ENCODE measurements around the gene BCL11B. TPM values are rescaled to one million over a fixed set of nuclear protein-coding genes. Genes with fewer than 3 reads are reported as not detected.

BCL11B gene
- 2.4 and 3.2 TPM in 2 replicates for total RNA-seq (2014; rRNA removed; shearing (Covaris generic))

GRCh38 chr14:99271951-99272631, at the start of gene BCL11B:
TSS of gene BCL11B (minus strand) at chr14:99272197. CDS start at chr14:99271218, 979 bp downstream.
- peak; percentile 85 for DNase-seq (ENCODE audit: low spot score)

- DNase-seq (ENCODE audit: low spot score): no peak
Measured at GRCh38 chr14:99321236-99321925, 49.4 kb upstream of the BCL11B start.

DNA sequence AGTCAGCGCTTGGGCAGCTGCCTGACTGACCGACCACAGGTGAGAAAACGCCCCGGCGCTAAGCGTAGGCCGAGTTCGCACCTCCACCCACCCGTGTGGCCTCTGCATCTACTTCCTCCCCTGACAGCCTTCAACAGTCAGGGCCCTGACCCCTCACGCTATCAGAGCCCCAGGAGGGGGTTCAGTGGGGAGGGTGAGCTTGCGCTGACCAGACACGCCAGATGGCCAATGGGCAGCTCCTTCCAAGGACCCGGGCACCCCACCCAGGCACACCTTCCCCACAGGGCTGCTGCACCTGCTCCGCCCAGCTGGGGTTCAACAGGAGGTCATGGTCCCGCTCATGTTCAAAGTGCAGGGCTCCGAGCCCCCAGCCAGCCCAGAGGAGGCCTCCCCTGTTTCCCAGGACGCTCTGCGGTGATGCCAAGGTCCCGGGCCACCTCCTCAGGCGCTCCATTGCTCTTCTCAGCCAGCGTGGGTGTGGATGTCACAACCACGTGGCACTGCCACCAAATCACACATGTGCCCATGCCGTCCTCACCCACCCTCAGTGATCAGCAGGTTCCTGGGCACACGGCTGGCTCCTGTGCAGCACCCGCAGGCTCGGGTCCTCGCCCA, 48.7 kb upstream of the BCL11B start:
- peak; percentile 29 for DNase-seq (ENCODE audit: low spot score)

DNA sequence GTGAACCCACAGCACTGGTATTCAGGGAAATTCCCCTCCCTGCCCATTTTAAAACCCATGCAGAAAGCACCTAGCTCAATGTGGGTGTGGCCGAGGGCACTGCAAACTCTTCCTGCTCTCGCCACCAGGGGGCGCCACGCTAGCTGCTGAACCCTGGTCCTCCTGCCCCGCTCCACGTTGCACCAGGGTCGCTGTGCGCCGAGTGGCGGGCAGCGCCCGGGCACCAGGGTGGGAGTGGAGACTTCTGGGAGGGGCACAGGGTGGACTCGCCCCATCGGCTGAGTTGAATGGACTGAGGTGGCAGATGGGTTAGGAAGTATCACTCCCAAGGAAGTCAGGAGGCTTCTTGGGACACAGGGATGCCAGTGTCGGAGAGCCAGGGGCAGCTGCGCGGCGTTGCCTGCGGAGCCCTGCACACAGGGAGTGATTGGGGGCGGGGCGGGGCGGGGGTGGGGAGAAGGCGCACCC, 48.1 kb upstream of the BCL11B start:
- peak; percentile 65 for DNase-seq (ENCODE audit: low spot score)

DNA sequence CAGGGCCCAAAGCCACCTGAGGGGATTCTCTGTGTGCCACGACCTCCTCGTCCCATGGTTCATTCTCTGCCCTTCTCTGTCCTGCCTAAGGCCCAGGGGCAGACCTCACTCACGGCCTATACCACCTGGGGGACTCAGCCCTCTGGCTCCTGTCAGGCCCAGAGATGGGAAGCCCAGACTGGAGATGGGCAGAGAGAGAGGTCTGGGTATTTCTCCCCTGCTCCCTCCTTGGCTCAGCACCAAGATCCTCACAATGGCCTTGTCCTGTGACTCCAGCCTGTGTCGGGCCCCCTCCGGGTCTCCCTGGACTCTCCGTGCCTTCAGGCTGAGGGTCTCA, 46.9 kb upstream of the BCL11B start:
- no peak for DNase-seq (ENCODE audit: low spot score)

GRCh38 chr14:99318091-99318958, 46.3 kb upstream of the BCL11B start:
- DNase-seq (ENCODE audit: low spot score): peak; percentile 45

GRCh38 chr14:99317231-99318090, 45.5 kb upstream of the BCL11B start:
- peak; percentile 8 for DNase-seq (ENCODE audit: low spot score)

- DNase-seq (ENCODE audit: low spot score): peak; percentile 75
Measured at GRCh38 chr14:99316281-99317163, 44.5 kb upstream of the BCL11B start.

DNA sequence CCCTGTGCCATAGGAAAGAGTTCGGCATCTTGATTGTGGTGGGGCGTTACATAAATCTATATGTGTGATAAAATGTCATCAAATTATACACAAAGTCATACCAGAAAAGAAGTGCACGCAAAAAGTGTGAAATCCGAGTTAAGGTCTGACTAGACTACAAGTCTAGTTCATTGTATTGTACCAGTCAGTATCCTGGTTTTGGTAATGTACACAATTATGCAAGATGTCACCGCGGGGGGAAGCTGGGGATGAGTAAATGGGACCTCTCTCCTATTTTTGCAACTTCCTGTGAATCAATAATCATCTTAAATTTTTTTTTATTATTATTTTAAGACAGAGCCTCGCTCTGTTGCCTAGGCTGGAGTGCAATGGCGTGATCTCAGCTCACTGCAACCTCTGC, 43.2 kb upstream of the BCL11B start:
- DNase-seq (ENCODE audit: low spot score): no peak

DNA sequence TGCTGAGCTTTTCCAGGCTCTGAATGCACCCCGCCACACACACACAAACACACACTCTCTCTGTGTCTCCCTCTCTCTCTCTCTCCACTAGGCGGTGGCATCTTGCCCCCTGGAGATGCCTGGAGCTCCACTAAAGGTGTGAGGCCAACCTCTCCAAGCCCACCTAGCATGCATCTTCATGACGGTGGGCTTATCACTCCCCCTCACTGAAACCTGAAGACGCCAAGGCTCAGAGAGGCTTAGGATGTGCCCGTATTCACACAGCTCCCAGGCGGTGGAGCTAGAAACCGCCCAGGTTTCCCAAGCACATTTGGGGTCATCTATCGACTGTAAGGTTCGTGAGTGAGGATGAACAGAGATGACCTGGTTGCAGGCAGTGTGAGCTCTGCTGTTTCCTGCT, 42.6 kb upstream of the BCL11B start:
- no peak for DNase-seq (ENCODE audit: low spot score)

DNA sequence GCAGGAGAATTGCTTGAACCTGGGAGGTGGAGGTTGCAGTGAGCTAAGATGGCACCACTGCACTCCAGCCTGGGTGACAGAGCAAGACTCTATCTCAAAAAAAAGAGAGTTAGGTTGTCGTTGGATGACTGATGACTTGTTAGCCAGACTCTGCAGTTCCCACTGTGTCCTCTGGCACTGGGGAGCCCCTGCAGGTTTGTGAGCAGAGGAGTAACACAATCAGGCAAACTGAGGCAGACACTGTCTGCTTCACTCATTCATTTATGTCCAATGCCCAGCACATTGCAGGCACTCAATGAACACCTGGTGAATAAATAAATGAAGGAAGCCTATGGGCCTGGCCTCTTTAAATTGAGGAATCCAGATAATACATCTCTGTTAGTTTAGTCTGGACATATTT, 41.2 kb upstream of the BCL11B start:
- no peak for DNase-seq (ENCODE audit: low spot score)

DNA sequence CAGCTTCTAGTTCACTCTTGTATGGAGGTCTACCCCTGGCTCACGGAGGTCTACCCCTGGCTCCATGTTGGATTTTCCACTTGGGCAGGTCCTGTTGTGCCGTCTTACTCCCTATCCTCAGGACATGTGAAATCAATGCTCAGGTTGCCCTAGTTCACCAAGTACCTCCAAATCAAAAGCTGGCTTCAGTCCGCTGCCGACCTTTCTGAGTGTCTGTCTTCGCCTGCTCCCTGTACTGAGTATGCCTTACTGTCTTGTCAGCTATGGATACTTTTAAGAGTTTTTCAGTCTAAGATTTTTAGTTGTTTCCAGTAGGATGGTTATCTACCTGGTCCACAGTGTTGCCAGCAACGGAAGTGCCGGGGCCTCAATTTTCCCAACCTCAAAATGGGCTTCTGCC, 40.1 kb upstream of the BCL11B start:
- DNase-seq (ENCODE audit: low spot score): no peak

- no peak for DNase-seq (ENCODE audit: low spot score)
Measured at GRCh38 chr14:99309220-99309766, 37.3 kb upstream of the BCL11B start.

DNA sequence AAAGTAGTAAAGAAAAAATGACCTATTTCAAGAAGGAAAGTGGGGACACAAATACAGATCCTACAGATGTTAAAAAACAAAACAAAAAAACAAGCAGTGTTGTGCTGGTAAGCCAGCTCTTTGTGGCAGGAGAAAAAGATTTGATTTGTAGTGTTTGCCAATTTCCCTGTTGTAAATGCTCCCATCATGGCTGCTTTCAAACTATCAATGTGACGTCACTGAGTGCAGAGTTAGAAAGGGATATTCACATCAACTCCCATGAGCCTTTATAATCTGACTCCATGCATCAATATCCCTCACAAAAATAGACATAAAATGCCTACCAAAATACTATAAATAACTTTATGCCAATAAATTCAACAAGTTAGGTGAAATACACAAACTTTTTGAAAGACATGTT, 32.2 kb upstream of the BCL11B start:
- no peak for DNase-seq (ENCODE audit: low spot score)

- DNase-seq (ENCODE audit: low spot score): no peak
Measured at GRCh38 chr14:99300190-99300589, 28.2 kb upstream of the BCL11B start.

- no peak for DNase-seq (ENCODE audit: low spot score)
Measured at GRCh38 chr14:99296517-99296916, 24.5 kb upstream of the BCL11B start.

DNA sequence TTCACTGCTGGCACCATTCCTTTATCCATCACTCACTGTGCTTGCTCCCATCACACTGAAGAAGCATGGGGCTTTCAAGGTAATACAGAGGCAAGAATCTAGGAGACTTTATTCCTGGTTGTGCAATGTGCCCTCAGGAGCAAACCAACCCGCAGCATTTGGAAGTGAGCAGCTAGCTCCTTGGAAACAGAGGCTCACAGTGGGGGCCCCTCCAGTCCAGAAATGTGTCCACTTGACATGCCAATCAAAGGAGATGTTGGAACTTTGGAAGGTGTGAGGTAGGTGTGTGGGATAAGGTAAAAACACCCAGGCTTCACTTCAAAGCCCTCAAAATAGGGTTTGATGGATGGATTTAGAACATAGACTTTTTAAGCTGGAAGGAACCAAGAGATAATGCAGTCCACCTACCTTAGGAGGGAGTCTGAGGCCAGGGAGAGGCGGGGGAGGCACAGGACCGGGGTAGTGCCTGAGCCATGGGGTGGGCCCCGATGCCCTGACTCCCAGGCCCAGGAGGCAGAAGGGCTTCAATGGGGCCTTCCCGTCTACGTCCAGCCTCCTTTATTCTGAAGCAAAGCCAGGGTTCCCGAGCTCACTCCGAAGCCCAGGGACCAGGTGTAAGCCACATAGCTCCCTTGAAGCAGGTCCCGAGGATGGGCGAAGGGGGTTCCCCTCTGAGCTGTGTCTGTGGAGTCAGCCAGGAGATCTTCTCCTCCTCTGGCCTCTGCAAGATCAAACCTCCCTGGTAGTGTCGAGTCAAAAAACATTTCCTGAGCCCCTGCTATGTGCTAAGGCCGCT, 17.6 kb upstream of the BCL11B start:
- no peak for DNase-seq (ENCODE audit: low spot score)

DNA sequence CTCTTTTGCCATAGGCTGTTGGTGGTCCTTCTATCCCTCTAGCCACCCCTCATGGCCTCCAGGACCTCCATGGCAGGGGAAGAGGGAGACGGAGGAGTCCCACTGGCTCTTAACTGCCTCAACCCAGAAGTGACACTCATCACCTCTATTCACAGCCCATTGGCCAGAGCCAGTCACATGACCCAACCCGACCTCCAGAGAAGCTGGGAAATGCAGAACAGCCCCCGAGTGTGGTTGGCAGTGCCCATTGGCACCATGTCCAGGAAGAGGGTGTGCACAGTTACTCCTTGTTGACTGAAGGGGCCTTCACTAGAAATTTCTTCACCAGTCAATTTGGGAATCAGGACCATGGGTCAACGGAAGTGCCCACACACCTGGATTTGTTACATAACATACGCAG, 17.0 kb upstream of the BCL11B start:
- no peak for DNase-seq (ENCODE audit: low spot score)

Data from HT-29 (cell line).